H9 (cell line): ENCODE results near the gene EDN1. TPM values are rescaled to one million over a fixed set of nuclear protein-coding genes. Genes with fewer than 3 reads are reported as not detected.

Experiments used
- DNase-seq: peaks from one replicate; pipeline ENCODE4 v3.0.0-alpha.2; 2017
- H2AFZ ChIP-seq: one replicate; pipeline ENCODE4 v1.6.1; 2013; ENCODE audit warnings: mild to moderate bottlenecking, low read length, control low read depth, moderate library complexity
- H2AK5ac ChIP-seq: 2 replicates; pipeline ENCODE4 v1.6.1; 2013; ENCODE audit warnings: low read length, control low read depth, mixed read lengths; ENCODE audit not compliant: insufficient read length
- H2BK120ac ChIP-seq: one replicate; pipeline ENCODE4 v1.6.1; 2013; ENCODE audit warnings: low read depth, mild to moderate bottlenecking, low read length, control low read depth, inconsistent platforms; ENCODE audit not compliant: poor library complexity, severe bottlenecking
- H2BK12ac ChIP-seq: 2 replicates; pipeline ENCODE4 v1.6.1; 2013; ENCODE audit warnings: low read length, control low read depth, mixed read lengths, low read depth; ENCODE audit not compliant: insufficient read length
- H2BK15ac ChIP-seq: 2 replicates; pipeline ENCODE4 v1.6.1; 2013; ENCODE audit warnings: low read depth, low read length, control low read depth
- H2BK20ac ChIP-seq: one replicate; pipeline ENCODE4 v1.6.1; 2013; ENCODE audit warnings: low read depth, mild to moderate bottlenecking, low read length, control low read depth, inconsistent platforms; ENCODE audit not compliant: poor library complexity, severe bottlenecking
- H2BK5ac ChIP-seq: 2 replicates; pipeline ENCODE4 v1.6.1; 2013; ENCODE audit warnings: low read length, control low read depth, mixed read lengths; ENCODE audit not compliant: insufficient read length
- H3K14ac ChIP-seq: 2 replicates; pipeline ENCODE4 v1.6.1; 2013; ENCODE audit warnings: low read length, control low read depth; ENCODE audit not compliant: insufficient read depth
- H3K18ac ChIP-seq: 2 replicates; pipeline ENCODE4 v1.6.1; 2013; ENCODE audit warnings: low read depth, mild to moderate bottlenecking, mixed read lengths, low read length, control low read depth; ENCODE audit not compliant: insufficient read length
- H3K23ac ChIP-seq: 2 replicates; pipeline ENCODE4 v1.6.1; 2013; ENCODE audit warnings: low read length, control low read depth, mixed read lengths, low read depth; ENCODE audit not compliant: insufficient read length
- H3K23me2 ChIP-seq: 2 replicates; pipeline ENCODE4 v1.6.1; 2013; ENCODE audit warnings: low read depth, mild to moderate bottlenecking, mixed read lengths, low read length, control low read depth; ENCODE audit not compliant: insufficient read length, poor library complexity, severe bottlenecking
- H3K27ac ChIP-seq: 2 replicates; pipeline ENCODE4 v1.5.1; 2013; ENCODE audit warnings: low read length, control low read depth, mixed read lengths, low read depth; ENCODE audit not compliant: insufficient read length
- H3K27me3 ChIP-seq: 2 replicates; pipeline ENCODE4 v1.6.1; 2013; ENCODE audit warnings: low read length, control low read depth, inconsistent platforms; ENCODE audit not compliant: insufficient read depth
- H3K4ac ChIP-seq: 2 replicates; pipeline ENCODE4 v1.6.1; 2013; ENCODE audit warnings: low read depth, mild to moderate bottlenecking, control low read depth, inconsistent platforms, low read length, moderate library complexity
- H3K4me1 ChIP-seq: 2 replicates; pipeline ENCODE4 v1.6.1; 2013; ENCODE audit warnings: low read length, control low read depth, inconsistent platforms; ENCODE audit not compliant: insufficient read depth
- H3K4me2 ChIP-seq: 2 replicates; pipeline ENCODE4 v1.6.1; 2013; ENCODE audit warnings: low read length, control low read depth, mixed read lengths; ENCODE audit not compliant: insufficient read length, insufficient read depth
- H3K56ac ChIP-seq: 2 replicates; pipeline ENCODE4 v1.6.1; 2013; ENCODE audit warnings: low read depth, mild to moderate bottlenecking, mixed read lengths, low read length, control low read depth; ENCODE audit not compliant: insufficient read length
- H3K79me1 ChIP-seq: 2 replicates; pipeline ENCODE4 v1.6.1; 2013; ENCODE audit warnings: low read depth, mild to moderate bottlenecking, moderate library complexity, low read length, control low read depth, inconsistent platforms; ENCODE audit not compliant: insufficient read depth, poor library complexity, severe bottlenecking
- H3K79me2 ChIP-seq: 2 replicates; pipeline ENCODE4 v1.6.1; 2013; ENCODE audit warnings: low read length, control low read depth, inconsistent platforms; ENCODE audit not compliant: insufficient read depth
- H3K9ac ChIP-seq: 2 replicates; pipeline ENCODE4 v1.6.1; 2013; ENCODE audit warnings: low read length, control low read depth, mixed read lengths; ENCODE audit not compliant: insufficient read length; ENCODE audit errors: extremely low read depth
- H3K9me3 ChIP-seq: one replicate; pipeline ENCODE4 v1.6.1; 2013; ENCODE audit warnings: low read depth, low read length, inconsistent platforms; ENCODE audit not compliant: control insufficient read depth
- H3T11ph ChIP-seq: one replicate; pipeline ENCODE4 v1.6.1; 2013; ENCODE audit warnings: mild to moderate bottlenecking, low read length, control low read depth, inconsistent platforms
- H4K20me1 ChIP-seq: one replicate; pipeline ENCODE4 v1.6.1; 2013; ENCODE audit not compliant: control insufficient read depth, insufficient read length, insufficient read depth
- H4K5ac ChIP-seq: 2 replicates; pipeline ENCODE4 v1.6.1; 2013; ENCODE audit warnings: low read depth, mild to moderate bottlenecking, mixed read lengths, low read length, control low read depth; ENCODE audit not compliant: insufficient read length
- H4K8ac ChIP-seq: replicated peaks from 2 replicates; pipeline ENCODE4 v1.6.1; 2013; ENCODE audit warnings: low read length, control low read depth, mixed read lengths, low read depth; ENCODE audit not compliant: insufficient read length
- H4K91ac ChIP-seq: 2 replicates; pipeline ENCODE4 v1.6.1; 2013; ENCODE audit warnings: low read depth, mild to moderate bottlenecking, moderate library complexity, mixed read lengths, low read length, control low read depth; ENCODE audit not compliant: insufficient read length
- H3K27ac Mint-ChIP-seq, 3 experiments: 2 replicates in 2 of 3; 3 replicates in 1 of 3; pipeline ENCODE4 v1.8.0; 2020 to 2021; ENCODE audit warnings: mixed read lengths in 3 of 3, mild to moderate bottlenecking in 1 of 3, moderate library complexity in 1 of 3
- H3K27me3 Mint-ChIP-seq: 2 replicates; pipeline ENCODE4 v1.8.0; 2021; ENCODE audit warnings: low read depth, mild to moderate bottlenecking, moderate library complexity, mixed read lengths
- H3K36me3 Mint-ChIP-seq, 3 experiments: 2 replicates in 2 of 3; 3 replicates in 1 of 3; pipeline ENCODE4 v1.8.0; 2020 to 2021; ENCODE audit warnings: low read depth in 3 of 3, mixed read lengths in 3 of 3; ENCODE audit not compliant: insufficient read depth in 1 of 3
- H3K4me1 Mint-ChIP-seq, 2 experiments: 2 replicates each; pipeline ENCODE4 v1.8.0; 2020; ENCODE audit warnings: mixed read lengths in 2 of 2
- H3K4me3 Mint-ChIP-seq, 2 experiments: 2 replicates in 1 of 2; 3 replicates in 1 of 2; pipeline ENCODE4 v1.8.0; 2020 to 2021; ENCODE audit warnings: mild to moderate bottlenecking in 2 of 2, mixed read lengths in 2 of 2, moderate library complexity in 1 of 2
- H3K9me3 Mint-ChIP-seq, 2 experiments: 2 replicates in 1 of 2; 3 replicates in 1 of 2; pipeline ENCODE4 v1.8.0; 2020; ENCODE audit warnings: mild to moderate bottlenecking in 2 of 2, mixed read lengths in 2 of 2, moderate library complexity in 1 of 2
- CTCF ChIP-seq: fragments of 200-600 bp; sonication (generic); conservative IDR thresholded peaks from 3 replicates; pipeline ENCODE4 v1.8.0; 2021; ENCODE audit warnings: antibody characterized with exemption, mild to moderate bottlenecking
- WGBS: extraction: QIAGEN DNeasy Blood & Tissue Kit; methylation state at CpG from one replicate; pipeline ENCODE4 v1.1.7; 2013; ENCODE audit warnings: missing lambda C conversion rate, low lambda C conversion rate, mixed read lengths; ENCODE audit not compliant: insufficient read length; ENCODE audit errors: extremely low coverage; 5-methylcytosine and 5-hydroxymethylcytosine counted together
- total RNA-seq: library from RNA; stranded (reverse); gene quantifications from 2 replicates; pipeline ENCODE4 v1.2.1, GENCODE V29; 2021

EDN1 gene
- total RNA-seq, 1 experiment from 2014 or later, result 2.1 TPM

- Histone ChIP-seq H3K4ac (no peak overlapping the region), H4K20me1 (no peaks in the 10 kb centered on the region), H2BK12ac (no peak overlapping the region), H3K79me1 (no peaks in the 10 kb centered on the region), H3K56ac (no peak overlapping the region), H2BK120ac (no peak overlapping the region), H3K9ac (no peak overlapping the region), H3T11ph (no peak overlapping the region), H3K18ac (no peak overlapping the region), H2AFZ (no peak overlapping the region), H4K91ac (no peak overlapping the region), H3K4me1 (no peaks in the 10 kb centered on the region), H3K4me2 (no peak overlapping the region), H3K14ac (no peak overlapping the region), H3K23me2 (no peaks in the 10 kb centered on the region), H3K79me2 (no peaks in the 10 kb centered on the region), H4K5ac (no peak overlapping the region), H3K23ac (no peak overlapping the region), H2BK5ac (no peak overlapping the region), H2BK20ac (no peak overlapping the region), H4K8ac (no peak overlapping the region), H3K27ac (no peak overlapping the region), H2AK5ac (no peak overlapping the region), H2BK15ac (no peak overlapping the region), H3K9me3 (no peaks in the 10 kb centered on the region), H3K27me3 (no peaks in the 10 kb centered on the region)
- no peak overlapping the region for H3K27ac Mint-ChIP-seq
- no peak overlapping the region for H3K4me3 Mint-ChIP-seq
- no peaks in the 10 kb centered on the region for H3K4me1 Mint-ChIP-seq
- no peaks in the 10 kb centered on the region for H3K27me3 Mint-ChIP-seq
- DNase-seq, result no peak
- H3K9me3 Mint-ChIP-seq, result no peaks in the 10 kb centered on the region
- WGBS, result no CpG with 5 or more reads among the region's 2 CpGs
- H3K36me3 Mint-ChIP-seq, result no peaks in the 10 kb centered on the region
- no peak for TF ChIP-seq CTCF
Measured at GRCh38 chr6:12260458-12261093, 29.6 kb upstream of the EDN1 start.
